H9 (cell line): ENCODE data around the gene CRYGC. TPM values are rescaled to one million over a fixed set of nuclear protein-coding genes. Genes with fewer than 3 reads are reported as not detected.

Experiments
- DNase-seq: peaks from one replicate; pipeline ENCODE4 v3.0.0-alpha.2; 2017
- H2AFZ ChIP-seq: one replicate; pipeline ENCODE4 v1.6.1; 2013; ENCODE audit warnings: mild to moderate bottlenecking, low read length, control low read depth, moderate library complexity
- H2AK5ac ChIP-seq: 2 replicates; pipeline ENCODE4 v1.6.1; 2013; ENCODE audit warnings: low read length, control low read depth, mixed read lengths; ENCODE audit not compliant: insufficient read length
- H2BK120ac ChIP-seq: one replicate; pipeline ENCODE4 v1.6.1; 2013; ENCODE audit warnings: low read depth, mild to moderate bottlenecking, low read length, control low read depth, inconsistent platforms; ENCODE audit not compliant: poor library complexity, severe bottlenecking
- H2BK12ac ChIP-seq: 2 replicates; pipeline ENCODE4 v1.6.1; 2013; ENCODE audit warnings: low read length, control low read depth, mixed read lengths, low read depth; ENCODE audit not compliant: insufficient read length
- H2BK15ac ChIP-seq: 2 replicates; pipeline ENCODE4 v1.6.1; 2013; ENCODE audit warnings: low read depth, low read length, control low read depth
- H2BK20ac ChIP-seq: one replicate; pipeline ENCODE4 v1.6.1; 2013; ENCODE audit warnings: low read depth, mild to moderate bottlenecking, low read length, control low read depth, inconsistent platforms; ENCODE audit not compliant: poor library complexity, severe bottlenecking
- H2BK5ac ChIP-seq: 2 replicates; pipeline ENCODE4 v1.6.1; 2013; ENCODE audit warnings: low read length, control low read depth, mixed read lengths; ENCODE audit not compliant: insufficient read length
- H3K14ac ChIP-seq: 2 replicates; pipeline ENCODE4 v1.6.1; 2013; ENCODE audit warnings: low read length, control low read depth; ENCODE audit not compliant: insufficient read depth
- H3K18ac ChIP-seq: 2 replicates; pipeline ENCODE4 v1.6.1; 2013; ENCODE audit warnings: low read depth, mild to moderate bottlenecking, mixed read lengths, low read length, control low read depth; ENCODE audit not compliant: insufficient read length
- H3K23ac ChIP-seq: 2 replicates; pipeline ENCODE4 v1.6.1; 2013; ENCODE audit warnings: low read length, control low read depth, mixed read lengths, low read depth; ENCODE audit not compliant: insufficient read length
- H3K23me2 ChIP-seq: 2 replicates; pipeline ENCODE4 v1.6.1; 2013; ENCODE audit warnings: low read depth, mild to moderate bottlenecking, mixed read lengths, low read length, control low read depth; ENCODE audit not compliant: insufficient read length, poor library complexity, severe bottlenecking
- H3K27ac ChIP-seq: 2 replicates; pipeline ENCODE4 v1.5.1; 2013; ENCODE audit warnings: low read length, control low read depth, mixed read lengths, low read depth; ENCODE audit not compliant: insufficient read length
- H3K27me3 ChIP-seq: 2 replicates; pipeline ENCODE4 v1.6.1; 2013; ENCODE audit warnings: low read length, control low read depth, inconsistent platforms; ENCODE audit not compliant: insufficient read depth
- H3K4ac ChIP-seq: 2 replicates; pipeline ENCODE4 v1.6.1; 2013; ENCODE audit warnings: low read depth, mild to moderate bottlenecking, control low read depth, inconsistent platforms, low read length, moderate library complexity
- H3K4me1 ChIP-seq: 2 replicates; pipeline ENCODE4 v1.6.1; 2013; ENCODE audit warnings: low read length, control low read depth, inconsistent platforms; ENCODE audit not compliant: insufficient read depth
- H3K4me2 ChIP-seq: 2 replicates; pipeline ENCODE4 v1.6.1; 2013; ENCODE audit warnings: low read length, control low read depth, mixed read lengths; ENCODE audit not compliant: insufficient read length, insufficient read depth
- H3K56ac ChIP-seq: 2 replicates; pipeline ENCODE4 v1.6.1; 2013; ENCODE audit warnings: low read depth, mild to moderate bottlenecking, mixed read lengths, low read length, control low read depth; ENCODE audit not compliant: insufficient read length
- H3K79me1 ChIP-seq: 2 replicates; pipeline ENCODE4 v1.6.1; 2013; ENCODE audit warnings: low read depth, mild to moderate bottlenecking, moderate library complexity, low read length, control low read depth, inconsistent platforms; ENCODE audit not compliant: insufficient read depth, poor library complexity, severe bottlenecking
- H3K79me2 ChIP-seq: 2 replicates; pipeline ENCODE4 v1.6.1; 2013; ENCODE audit warnings: low read length, control low read depth, inconsistent platforms; ENCODE audit not compliant: insufficient read depth
- H3K9ac ChIP-seq: 2 replicates; pipeline ENCODE4 v1.6.1; 2013; ENCODE audit warnings: low read length, control low read depth, mixed read lengths; ENCODE audit not compliant: insufficient read length; ENCODE audit errors: extremely low read depth
- H3K9me3 ChIP-seq: one replicate; pipeline ENCODE4 v1.6.1; 2013; ENCODE audit warnings: low read depth, low read length, inconsistent platforms; ENCODE audit not compliant: control insufficient read depth
- H3T11ph ChIP-seq: one replicate; pipeline ENCODE4 v1.6.1; 2013; ENCODE audit warnings: mild to moderate bottlenecking, low read length, control low read depth, inconsistent platforms
- H4K20me1 ChIP-seq: one replicate; pipeline ENCODE4 v1.6.1; 2013; ENCODE audit not compliant: control insufficient read depth, insufficient read length, insufficient read depth
- H4K5ac ChIP-seq: 2 replicates; pipeline ENCODE4 v1.6.1; 2013; ENCODE audit warnings: low read depth, mild to moderate bottlenecking, mixed read lengths, low read length, control low read depth; ENCODE audit not compliant: insufficient read length
- H4K8ac ChIP-seq: replicated peaks from 2 replicates; pipeline ENCODE4 v1.6.1; 2013; ENCODE audit warnings: low read length, control low read depth, mixed read lengths, low read depth; ENCODE audit not compliant: insufficient read length
- H4K91ac ChIP-seq: 2 replicates; pipeline ENCODE4 v1.6.1; 2013; ENCODE audit warnings: low read depth, mild to moderate bottlenecking, moderate library complexity, mixed read lengths, low read length, control low read depth; ENCODE audit not compliant: insufficient read length
- H3K27ac Mint-ChIP-seq, 3 experiments: 2 replicates in 2 of 3; 3 replicates in 1 of 3; pipeline ENCODE4 v1.8.0; 2020 to 2021; ENCODE audit warnings: mixed read lengths in 3 of 3, mild to moderate bottlenecking in 1 of 3, moderate library complexity in 1 of 3
- H3K27me3 Mint-ChIP-seq: 2 replicates; pipeline ENCODE4 v1.8.0; 2021; ENCODE audit warnings: low read depth, mild to moderate bottlenecking, moderate library complexity, mixed read lengths
- H3K36me3 Mint-ChIP-seq, 3 experiments: 2 replicates in 2 of 3; 3 replicates in 1 of 3; pipeline ENCODE4 v1.8.0; 2020 to 2021; ENCODE audit warnings: low read depth in 3 of 3, mixed read lengths in 3 of 3; ENCODE audit not compliant: insufficient read depth in 1 of 3
- H3K4me1 Mint-ChIP-seq, 2 experiments: 2 replicates each; pipeline ENCODE4 v1.8.0; 2020; ENCODE audit warnings: mixed read lengths in 2 of 2
- H3K4me3 Mint-ChIP-seq, 2 experiments: 2 replicates in 1 of 2; 3 replicates in 1 of 2; pipeline ENCODE4 v1.8.0; 2020 to 2021; ENCODE audit warnings: mild to moderate bottlenecking in 2 of 2, mixed read lengths in 2 of 2, moderate library complexity in 1 of 2
- H3K9me3 Mint-ChIP-seq, 2 experiments: 2 replicates in 1 of 2; 3 replicates in 1 of 2; pipeline ENCODE4 v1.8.0; 2020; ENCODE audit warnings: mild to moderate bottlenecking in 2 of 2, mixed read lengths in 2 of 2, moderate library complexity in 1 of 2
- WGBS: extraction: QIAGEN DNeasy Blood & Tissue Kit; methylation state at CpG from one replicate; pipeline ENCODE4 v1.1.7; 2013; ENCODE audit warnings: missing lambda C conversion rate, low lambda C conversion rate, mixed read lengths; ENCODE audit not compliant: insufficient read length; ENCODE audit errors: extremely low coverage; 5-methylcytosine and 5-hydroxymethylcytosine counted together
- total RNA-seq: library from RNA; stranded (reverse); gene quantifications from 2 replicates; pipeline ENCODE4 v1.2.1, GENCODE V29; 2021
- TF ChIP-seq, protein P1 (sequence below): fragments of 200-600 bp; sonication (generic); conservative IDR thresholded peaks from 3 replicates; pipeline ENCODE4 v1.8.0; 2021; ENCODE audit warnings: antibody characterized with exemption, mild to moderate bottlenecking

CRYGC gene
- total RNA-seq, 1 experiment from 2014 or later: not detected

DNA sequence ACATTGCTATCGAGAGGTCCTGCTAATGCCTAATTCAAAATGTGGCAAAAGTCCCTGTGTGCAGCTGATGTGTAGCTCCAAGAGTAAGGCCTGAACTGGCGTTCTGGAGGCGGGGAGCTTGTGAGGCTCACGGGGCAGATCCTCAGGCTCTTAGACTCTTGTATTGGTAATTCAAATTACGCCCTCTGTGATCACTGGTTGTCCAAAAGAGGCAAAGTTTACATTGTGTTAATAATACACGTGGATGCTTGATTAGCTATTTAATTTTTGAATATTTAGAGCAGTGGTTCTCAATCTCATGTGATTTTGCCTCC, 46.2 kb upstream of the CRYGC start:
- WGBS: no CpG with 5 or more reads among the region's 6 CpGs
- Histone ChIP-seq H4K5ac (no peak overlapping the region), H2AK5ac (no peak overlapping the region), H3K23ac (no peak overlapping the region), H3K79me2 (no peaks in the 10 kb centered on the region), H2AFZ (no peak overlapping the region), H4K20me1 (no peaks in the 10 kb centered on the region), H3K9ac (no peak overlapping the region), H2BK20ac (no peak overlapping the region), H3T11ph (no peak overlapping the region), H3K79me1 (no peaks in the 10 kb centered on the region), H2BK5ac (no peak overlapping the region), H2BK120ac (no peak overlapping the region), H3K4me2 (no peak overlapping the region), H3K27ac (no peak overlapping the region), H2BK15ac (no peak overlapping the region), H3K27me3 (no peaks in the 10 kb centered on the region), H2BK12ac (no peak overlapping the region), H3K4me1 (no peaks in the 10 kb centered on the region), H3K18ac (no peak overlapping the region), H3K56ac (no peak overlapping the region), H4K91ac (no peak overlapping the region), H3K4ac (no peak overlapping the region), H4K8ac (no peak overlapping the region), H3K14ac (no peak overlapping the region), H3K9me3 (no peaks in the 10 kb centered on the region), H3K23me2 (no peaks in the 10 kb centered on the region)
- TF ChIP-seq, protein P1, sequence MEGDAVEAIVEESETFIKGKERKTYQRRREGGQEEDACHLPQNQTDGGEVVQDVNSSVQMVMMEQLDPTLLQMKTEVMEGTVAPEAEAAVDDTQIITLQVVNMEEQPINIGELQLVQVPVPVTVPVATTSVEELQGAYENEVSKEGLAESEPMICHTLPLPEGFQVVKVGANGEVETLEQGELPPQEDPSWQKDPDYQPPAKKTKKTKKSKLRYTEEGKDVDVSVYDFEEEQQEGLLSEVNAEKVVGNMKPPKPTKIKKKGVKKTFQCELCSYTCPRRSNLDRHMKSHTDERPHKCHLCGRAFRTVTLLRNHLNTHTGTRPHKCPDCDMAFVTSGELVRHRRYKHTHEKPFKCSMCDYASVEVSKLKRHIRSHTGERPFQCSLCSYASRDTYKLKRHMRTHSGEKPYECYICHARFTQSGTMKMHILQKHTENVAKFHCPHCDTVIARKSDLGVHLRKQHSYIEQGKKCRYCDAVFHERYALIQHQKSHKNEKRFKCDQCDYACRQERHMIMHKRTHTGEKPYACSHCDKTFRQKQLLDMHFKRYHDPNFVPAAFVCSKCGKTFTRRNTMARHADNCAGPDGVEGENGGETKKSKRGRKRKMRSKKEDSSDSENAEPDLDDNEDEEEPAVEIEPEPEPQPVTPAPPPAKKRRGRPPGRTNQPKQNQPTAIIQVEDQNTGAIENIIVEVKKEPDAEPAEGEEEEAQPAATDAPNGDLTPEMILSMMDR: no peak
- no peak for DNase-seq
- Mint-ChIP-seq H3K4me3 (no peak overlapping the region), H3K27me3 (no peaks in the 10 kb centered on the region; the same call in 1 of the 2 replicates), H3K36me3 (no peaks in the 10 kb centered on the region), H3K9me3 (no peaks in the 10 kb centered on the region), H3K27ac (no peak overlapping the region), H3K4me1 (peaks cover 2 to 18% of the 10 kb centered on the region in 2 experiments; a peak in 3 of 4 replicates)
